NCI-H2107 treated with DMSO at 0.1 percent for 48 hours (cell line): ENCODE measurements around the gene CNTN5.

Experiments used
- DNase-seq: peaks from one replicate; lab custom pipeline; 2025; ENCODE audit not compliant: unreplicated experiment; lab: John Stamatoyannopoulos, UW

CNTN5 gene

DNA sequence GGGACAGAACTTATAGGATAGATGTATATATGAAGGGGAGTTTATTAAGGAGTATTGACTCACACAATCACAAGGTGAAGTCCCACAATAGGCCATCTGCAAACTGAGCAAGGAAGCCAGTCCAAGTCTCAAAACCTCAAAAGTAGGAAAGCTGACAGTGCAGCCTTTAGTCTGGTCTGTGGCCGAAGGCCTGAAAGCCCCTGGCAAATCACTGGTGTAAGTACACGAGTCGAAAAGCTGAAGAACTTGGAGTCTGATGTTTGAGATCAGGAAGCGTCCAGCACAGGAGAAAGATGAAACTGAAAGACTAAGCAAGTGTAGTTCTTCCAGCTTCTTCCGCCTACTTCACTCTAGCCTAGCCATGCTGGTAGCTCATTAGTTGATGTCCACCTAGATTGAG, 866.7 kb downstream of the CNTN5 start:
- DNase-seq, result no peak

DNA sequence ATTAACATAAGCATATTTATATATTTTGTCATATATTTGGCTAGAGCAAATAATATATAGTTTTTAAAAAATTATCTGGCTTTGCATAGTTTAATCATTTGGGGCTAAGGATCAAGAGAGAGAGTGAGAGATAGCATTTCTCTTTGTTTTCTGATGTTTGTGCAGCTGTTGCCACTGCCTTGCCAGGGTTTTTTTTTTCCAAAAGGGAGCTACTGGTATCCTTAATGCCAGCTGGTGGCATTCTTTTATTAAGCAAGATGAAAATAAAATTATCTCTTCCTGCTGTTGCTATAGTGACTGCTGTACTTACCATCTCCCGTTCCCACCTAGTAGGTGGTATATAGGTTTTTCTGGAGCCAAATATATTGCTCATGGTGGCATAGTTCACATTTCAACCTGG, 873.1 kb downstream of the CNTN5 start:
- DNase-seq, result no peak

DNA sequence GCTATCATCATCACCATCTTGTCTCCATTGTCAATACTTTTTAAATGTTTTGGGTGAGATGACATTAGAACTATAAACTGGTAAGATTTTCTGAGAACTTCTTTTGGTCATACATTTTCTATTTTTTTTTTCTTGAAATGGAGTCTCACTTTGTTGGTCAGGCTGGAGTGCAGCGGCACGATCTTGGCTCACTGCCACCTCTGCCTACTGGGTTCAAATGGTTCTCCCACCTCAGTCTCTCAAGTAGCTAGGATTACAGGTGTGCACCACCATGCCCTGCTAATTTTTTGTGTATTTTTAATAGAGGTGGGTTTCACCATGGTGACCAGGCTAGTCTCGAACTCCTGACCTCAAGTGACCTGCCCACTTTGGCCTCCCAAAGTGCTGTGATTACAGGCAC, 880.4 kb downstream of the CNTN5 start:
- DNase-seq, result no peak

DNA sequence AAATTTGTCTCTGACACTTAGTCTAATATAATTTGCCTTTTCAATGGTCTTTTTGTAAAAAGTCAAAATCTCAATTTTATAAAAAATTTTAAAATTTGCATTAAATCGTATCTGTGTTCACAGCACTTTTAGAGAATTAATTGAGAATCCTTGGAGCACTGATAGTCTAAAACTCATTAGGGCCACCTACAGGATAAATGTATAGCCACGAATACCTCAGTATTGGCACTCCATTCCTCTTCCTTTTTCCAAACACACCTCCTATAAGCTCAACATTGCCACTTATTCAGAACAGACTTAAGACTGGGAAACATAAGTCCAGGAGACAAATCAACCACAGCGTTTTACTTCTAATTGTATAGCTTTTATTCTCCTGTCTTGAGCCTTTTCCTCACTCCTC, 890.4 kb downstream of the CNTN5 start:
- no peak for DNase-seq

DNA sequence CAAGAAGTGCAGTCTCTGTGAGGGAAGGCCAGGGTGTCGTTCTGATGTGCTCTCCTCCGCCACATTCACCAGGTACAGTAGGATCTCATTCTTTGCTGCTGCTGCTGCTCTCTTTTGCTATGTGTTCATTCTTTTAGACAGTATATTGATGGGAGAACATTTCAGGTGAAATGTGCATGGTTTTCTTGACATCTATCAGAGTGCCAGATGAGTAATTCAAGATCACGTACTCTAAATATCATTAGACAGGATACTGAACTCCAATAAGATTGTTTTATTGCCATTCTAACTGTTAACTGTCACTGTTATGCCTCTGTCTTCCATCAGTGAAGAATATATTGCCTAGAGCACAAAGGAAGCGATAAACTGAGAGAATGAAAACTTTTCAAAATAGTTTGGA, 895.3 kb downstream of the CNTN5 start:
- DNase-seq, result no peak

DNA sequence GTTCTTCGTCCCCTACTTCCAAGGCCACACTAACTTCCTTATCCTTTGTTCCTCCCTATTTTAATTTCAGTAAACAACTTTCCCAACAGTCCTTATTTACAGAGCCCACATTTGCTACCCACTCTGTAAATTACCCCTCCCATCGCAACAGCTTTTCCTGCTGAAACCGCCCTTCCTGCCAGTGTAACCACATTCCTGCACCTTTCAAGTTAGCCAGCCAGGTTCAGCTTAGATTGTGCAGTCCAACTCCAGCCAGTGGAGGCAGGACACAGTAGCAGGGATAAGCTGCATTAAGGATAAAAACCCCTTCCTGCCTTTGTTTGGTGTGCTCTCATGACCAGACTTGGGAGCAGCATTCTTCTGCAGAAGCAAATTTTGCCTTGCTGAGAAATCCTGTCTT, 898.0 kb downstream of the CNTN5 start:
- no peak for DNase-seq

DNA sequence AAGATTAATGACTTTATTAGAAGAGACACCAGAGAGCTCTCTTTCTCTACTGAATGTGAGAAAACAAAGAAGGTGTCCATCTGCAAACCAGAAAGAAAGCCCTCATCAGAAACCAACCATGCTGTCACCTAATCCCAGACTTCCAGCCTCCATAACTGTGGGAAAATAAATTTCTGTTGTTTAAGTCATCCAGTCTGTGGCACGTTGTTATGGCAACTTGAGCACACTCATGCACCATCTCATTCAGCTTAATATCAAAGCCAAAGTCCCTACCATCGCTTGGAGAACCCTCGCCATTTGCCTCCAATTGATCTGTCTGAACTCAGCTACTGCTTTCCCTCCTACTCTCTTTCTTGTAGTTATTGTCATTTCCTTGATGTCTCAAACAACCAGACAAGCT, 900.2 kb downstream of the CNTN5 start:
- DNase-seq, result no peak

DNA sequence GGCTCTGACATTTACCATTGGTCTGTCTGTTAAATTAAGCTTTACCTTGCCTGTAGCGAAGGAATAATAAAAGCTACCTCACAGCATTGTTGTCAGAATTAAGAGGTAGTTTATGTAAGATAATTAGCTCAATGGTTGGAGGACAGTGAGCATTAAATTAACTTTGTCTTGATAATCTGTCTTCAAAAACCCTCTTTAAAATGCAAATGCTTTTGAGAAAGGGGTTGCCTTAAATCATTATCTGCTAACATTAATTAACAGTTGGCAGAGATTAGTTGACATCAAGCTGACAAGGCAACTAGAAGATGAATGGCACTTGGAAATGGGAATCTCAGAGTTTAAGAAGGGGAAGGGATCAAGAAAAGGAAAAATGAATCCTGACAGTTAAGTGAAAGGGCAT, 905.2 kb downstream of the CNTN5 start:
- no peak for DNase-seq

DNA sequence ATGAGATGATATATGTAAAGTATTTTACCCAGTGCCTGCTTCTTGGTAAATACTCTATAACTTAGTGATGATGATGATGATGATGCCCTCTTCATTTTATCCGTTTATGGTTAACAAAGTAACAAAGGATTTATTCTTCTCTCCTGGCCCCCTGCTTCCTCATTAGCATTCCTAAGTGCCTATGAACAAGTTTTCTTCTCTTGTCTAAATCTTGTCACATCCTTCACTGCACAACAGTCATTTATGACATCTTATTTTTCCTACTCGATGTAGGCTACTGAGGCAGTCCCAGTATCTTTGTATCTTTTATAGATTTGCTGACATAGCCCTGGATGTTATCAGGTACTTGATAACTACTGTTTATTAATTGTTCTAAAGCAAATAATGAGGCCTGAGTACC, 911.9 kb downstream of the CNTN5 start:
- no peak for DNase-seq

DNA sequence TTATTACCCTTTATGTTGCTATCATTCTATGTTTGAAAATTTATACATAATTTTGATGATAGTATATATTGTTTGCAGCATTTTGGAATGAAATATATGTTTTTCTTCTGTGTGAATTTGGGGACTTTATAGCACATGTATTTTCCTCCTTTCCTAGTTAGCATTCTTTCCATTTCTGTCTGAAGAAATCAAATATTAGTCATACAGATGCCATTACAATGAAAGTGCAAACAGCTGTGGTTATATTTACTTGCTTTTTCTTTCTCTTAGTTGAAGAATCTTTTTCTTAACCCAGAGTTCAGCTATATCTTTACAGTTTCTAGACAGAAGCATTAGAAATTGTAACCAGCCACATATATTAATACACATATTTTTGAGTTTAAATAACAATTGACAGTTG, 913.3 kb downstream of the CNTN5 start:
- DNase-seq, result no peak

DNA sequence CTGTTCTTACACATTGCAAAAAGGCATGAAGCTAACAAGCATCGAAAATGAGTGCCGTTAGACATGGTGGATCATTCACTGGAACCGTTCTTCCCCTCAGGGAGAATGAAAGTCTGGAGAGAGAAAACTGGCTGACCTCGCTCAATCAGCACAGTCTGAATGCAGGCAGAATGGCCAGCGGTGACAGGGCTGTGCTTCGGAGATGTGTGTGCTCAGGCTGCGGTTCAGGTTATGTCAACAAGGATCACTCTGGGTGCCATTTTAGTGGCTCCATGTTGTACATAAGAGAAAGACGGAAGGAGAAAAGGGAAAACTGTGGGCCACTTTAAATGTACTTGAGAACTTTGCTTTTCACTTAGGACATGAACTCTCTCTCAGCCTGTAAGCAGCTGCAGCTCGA, 916.6 kb downstream of the CNTN5 start:
- no peak for DNase-seq

DNA sequence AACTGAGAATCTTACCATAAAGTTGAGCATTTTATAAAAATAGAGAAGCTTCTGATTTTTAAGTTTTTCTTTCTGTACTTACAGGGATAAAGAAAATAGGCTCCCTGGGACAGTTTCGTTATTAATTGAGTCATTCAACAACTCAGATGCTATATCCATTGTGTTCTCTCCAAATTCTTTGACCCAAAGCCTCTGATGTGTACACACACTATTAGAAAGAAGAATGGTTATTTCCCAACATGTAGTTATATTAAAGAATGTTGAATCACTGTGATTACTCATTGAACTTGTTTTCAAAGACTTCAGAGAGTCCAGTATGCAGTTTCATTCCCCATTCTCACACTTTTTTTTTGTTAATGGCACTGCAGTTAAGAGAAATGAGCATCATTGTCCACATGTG, 932.1 kb downstream of the CNTN5 start:
- DNase-seq, result no peak

DNA sequence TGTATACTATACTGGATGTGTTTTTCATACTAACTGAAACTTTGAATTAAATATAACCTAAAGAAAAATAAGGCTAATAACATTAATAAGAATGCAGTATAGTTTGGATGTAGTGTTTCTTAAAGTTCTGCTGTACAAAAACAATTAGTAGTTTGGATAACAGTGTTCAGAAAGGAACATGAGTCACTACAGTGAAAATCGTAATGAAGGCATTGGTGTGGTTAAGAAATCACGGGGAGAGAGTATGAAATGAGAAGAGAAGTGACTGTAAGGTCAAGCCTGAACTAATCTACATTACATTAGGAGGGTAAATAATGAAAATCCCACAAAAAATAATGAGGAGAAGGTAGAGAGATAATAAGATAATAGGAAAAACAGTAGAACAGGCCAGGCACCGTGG, 939.8 kb downstream of the CNTN5 start:
- DNase-seq, result no peak

DNA sequence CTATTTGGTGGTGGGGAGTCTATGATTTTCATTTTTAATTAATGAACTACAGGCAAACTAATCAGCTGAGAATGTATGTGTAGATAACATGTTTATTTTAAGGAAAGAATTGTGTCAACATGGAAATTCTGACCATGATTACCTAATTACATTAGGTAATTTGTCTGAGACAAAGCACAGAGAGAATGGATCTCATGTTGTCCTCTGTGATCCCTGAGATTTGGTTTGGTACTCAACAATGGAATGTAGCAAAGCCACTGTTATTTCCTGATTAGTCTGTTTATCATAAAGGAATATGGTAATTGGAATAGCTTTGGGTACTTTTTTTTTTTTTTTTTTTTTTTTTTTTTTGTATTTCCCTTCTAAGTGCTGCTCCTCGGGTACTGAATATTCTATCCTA, 947.6 kb downstream of the CNTN5 start:
- no peak for DNase-seq

DNA sequence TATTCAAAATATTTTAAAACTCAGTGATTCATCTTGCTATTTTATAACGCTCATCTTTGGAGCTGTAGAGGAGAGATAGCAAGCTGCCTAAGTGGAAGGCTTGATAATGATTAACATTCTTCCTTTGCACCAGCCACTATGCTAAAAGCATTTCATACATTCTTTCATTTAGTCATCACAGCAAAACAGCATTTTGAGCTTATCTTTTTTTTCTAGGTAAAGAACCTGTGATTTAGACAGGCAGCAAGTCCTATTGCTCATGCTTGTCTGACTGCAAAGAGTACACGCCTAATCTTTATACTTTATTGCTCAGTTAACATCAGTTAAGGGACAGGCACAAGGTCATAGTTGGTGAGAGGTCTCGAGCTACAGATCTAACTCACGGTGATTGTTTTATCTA, 953.2 kb downstream of the CNTN5 start:
- no peak for DNase-seq

DNA sequence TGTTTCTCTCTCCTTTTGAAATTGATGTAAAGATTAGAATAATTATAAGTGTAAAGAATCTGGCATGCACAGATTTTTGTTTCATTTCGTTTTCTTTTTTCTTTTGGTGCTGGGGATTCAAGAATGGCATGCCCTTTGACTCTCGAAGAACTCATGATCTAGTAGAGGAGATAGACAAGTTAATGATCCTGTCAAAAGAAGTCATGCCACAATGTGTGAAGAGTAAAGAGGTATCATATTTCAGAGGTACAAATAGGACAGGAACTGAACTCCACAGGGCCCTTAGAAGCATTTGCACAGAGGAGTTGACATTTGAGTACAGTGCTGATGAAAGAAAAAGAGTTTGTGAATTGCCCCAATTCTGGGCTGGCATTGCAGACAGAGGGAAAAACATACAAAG, 958.3 kb downstream of the CNTN5 start:
- no peak for DNase-seq

DNA sequence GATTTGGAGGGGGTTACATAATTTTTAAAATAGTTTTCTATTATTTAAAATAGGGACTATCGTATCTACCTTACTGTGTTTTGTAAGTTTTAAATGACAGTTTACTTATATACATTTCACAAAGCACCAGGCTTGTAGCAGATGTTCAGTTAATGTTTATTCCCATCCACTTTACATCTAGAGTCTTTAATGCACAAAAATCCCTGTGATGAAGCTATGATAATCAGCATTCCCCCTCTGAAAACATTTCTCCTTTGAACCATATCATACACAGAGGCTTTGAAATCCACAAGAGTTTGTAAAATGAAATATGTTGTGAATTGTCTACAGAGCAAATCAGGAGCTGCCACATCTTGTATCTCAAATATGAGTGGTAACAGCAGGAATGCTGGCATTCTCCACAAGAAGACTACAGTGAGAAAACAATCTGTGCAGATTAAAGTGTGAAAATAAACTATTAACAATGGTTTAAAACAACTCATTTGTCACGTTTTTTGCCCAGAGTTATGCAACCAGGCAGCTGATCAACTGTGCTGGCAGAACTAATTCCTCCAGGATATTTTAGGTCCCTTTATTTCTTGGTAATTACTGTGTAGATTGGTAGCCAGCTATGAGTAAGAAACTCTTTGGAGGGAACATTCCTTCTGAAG, 967.2 kb downstream of the CNTN5 start:
- no peak for DNase-seq

DNA sequence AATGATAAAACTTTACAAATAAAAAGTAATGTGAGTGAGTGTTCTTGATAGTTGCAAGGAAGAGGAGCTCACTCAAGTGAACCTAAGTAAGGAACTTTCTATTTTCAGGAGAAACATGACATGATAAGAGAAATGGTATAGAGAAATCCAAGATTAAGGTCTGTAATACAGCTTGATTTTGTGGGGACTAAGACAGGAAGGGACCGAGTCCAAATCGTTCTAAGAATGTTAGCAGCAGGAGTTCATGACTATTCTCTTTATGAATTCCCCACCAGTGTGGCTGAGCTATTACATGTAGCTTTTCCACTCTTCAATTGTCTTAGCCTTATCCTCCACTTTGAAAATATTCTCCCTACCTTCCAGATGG, 967.7 kb downstream of the CNTN5 start:
- no peak for DNase-seq

DNA sequence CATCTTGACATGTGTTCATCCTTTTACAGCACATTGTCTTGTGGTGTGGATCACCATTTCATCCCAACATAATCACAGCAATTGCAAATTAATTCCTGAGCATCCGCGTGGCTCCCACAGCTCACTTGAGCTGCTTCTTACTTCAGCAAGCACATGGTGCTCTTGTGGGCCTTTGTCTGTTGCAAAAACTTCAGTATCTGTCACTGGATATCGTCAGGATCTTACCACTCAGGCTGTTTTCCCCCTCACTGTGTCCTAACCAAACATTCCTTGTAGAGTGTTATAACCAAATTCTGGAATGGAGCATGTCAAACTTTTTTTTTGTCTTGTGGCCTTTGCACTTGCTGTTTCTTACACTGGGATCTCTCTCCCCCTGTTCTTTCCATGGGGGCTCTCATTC, 983.2 kb downstream of the CNTN5 start:
- no peak for DNase-seq

DNA sequence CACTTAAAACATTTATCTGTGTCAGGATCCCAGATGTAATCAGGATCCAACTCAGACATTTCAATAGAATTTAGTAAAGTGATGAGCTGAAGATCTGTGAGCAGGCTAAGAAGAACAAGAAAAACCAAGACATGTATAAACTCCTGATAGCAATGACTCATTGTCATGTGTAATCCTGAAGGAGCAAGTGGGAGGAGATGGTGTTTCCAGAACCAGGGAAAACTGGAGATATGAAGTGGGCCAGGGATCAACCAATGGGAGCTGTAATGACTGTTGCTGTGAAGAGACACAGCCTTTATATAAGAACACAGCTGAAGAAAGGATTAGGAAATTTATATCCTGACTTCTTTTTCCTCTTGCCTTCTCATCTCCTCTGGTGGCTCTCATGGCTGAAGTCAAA, 983.8 kb downstream of the CNTN5 start:
- DNase-seq, result no peak

DNA sequence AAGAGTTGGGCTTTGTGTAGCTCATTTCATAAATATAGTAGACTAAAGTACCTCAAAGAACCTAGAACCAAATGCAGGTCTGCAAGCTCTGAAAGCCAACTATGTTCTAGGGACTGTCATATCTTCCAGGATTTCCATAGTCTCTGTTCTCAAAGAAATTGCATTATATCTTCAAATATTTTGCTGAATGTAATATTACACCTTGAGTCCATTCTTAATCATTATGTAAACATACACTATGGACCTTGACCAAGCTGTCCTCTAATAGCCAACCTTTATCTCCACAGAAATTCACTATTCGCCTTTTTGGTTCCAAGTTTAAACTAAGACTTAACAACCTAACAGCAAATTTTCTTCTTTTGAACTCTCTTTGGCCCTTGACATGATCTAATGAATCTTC, 987.7 kb downstream of the CNTN5 start:
- DNase-seq, result no peak

DNA sequence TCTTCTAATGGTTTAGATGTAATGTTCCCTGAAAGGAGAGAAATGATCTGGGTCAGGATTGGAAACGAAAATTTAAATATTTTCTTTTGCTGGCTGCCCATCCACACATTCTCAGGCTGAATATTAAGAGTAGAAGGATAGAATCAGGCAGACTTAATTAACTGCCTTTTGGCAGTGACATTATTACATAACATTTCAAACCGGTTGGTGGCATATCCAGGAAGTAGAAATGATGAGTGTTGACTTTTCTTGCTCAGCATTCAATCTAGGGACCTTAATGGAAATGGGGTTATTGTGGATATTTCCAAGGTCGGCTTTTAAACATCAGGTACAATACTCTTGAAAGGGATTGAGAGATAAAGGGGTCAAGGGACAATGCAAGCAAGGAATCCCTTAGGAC, 989.0 kb downstream of the CNTN5 start:
- DNase-seq, result no peak

DNA sequence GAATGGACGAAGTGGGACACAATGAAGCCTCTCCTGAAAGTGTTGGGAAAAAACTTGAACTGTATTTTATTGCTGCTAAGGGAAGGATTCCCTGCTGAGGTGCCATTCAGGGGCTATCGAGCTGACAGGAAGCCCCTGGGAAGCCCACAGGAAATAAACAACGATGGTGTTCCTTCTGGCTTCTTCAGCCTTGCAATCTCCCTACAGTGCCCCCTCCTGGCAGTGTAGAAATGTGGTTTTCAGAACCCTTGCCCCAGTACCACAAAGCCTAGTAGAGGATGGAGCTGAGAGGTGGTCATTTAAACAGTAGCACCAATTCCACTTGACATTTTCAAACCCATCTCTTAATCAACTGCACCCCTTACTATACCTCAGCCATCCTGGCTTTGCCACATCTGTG, 989.6 kb downstream of the CNTN5 start:
- no peak for DNase-seq

DNA sequence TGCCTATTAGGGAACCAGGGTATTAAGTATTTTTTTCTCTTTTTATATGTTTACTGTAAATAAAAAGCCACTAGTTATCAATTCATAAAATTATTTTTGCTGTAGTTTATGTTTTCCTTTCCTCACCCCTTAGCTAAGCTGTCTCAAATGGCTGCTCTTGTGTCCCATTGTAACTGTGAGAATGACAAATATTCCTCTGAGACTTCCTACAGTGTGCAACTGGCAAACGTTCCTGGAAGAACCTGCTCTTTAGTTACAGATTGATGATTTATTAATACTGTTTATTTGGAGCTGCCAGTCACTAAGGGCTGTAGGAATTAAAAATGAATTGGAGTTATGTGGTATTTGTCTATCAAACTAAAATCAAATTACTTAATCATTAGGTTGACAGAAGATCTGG, 990.9 kb downstream of the CNTN5 start:
- no peak for DNase-seq
